ENCODE measurements around the gene SPOCK3. TPM values are rescaled to one million over a fixed set of nuclear protein-coding genes. Genes with fewer than 3 reads are reported as not detected.
"Not testable (repeated sequence)": the region's sequence is repeated elsewhere in the genome, so short reads cannot be mapped to it uniquely, and the experiment has no call there.

SPOCK3 gene
- total and polyA plus RNA-seq, 4 donors = 0.08 to 0.42 (median 0.24) TPM

GRCh38 chr4:167282171-167282864 is 48.0 kb upstream of the SPOCK3 start:
- no peaks in the 10 kb centered on the region for H3K9me3 ChIP-seq (ENCODE audit: control insufficient read depth in 4 of 4, low read length in 3 of 4)
- H3K4me1 ChIP-seq (ENCODE audit: control insufficient read depth in 4 of 4, insufficient read depth in 4 of 4, low read length in 3 of 4) = no peaks in the 10 kb centered on the region
- TF ChIP-seq GABPA (IDR thresholded peaks at IDR 0.05 in 1 of 2, conservative IDR thresholded peaks at IDR 0.05 in 1 of 2) (no peak), JUND (IDR thresholded peaks at IDR 0.05) (no peak), RXRA (IDR thresholded peaks at IDR 0.05) (no peak), CTCF (IDR thresholded peaks at IDR 0.05; ENCODE audit: low read depth, low read length, missing input control) (no peak), RAD21 (IDR thresholded peaks at IDR 0.05) (no peak), NR2F2 (IDR thresholded peaks at IDR 0.05) (no peak), FOXA2 (IDR thresholded peaks at IDR 0.05) (no peak), ZBTB33 (IDR thresholded peaks at IDR 0.05) (no peak), EGR1 (IDR thresholded peaks at IDR 0.05; ENCODE audit: low read depth in 2 of 2) (no peak), TAF1 (conservative IDR thresholded peaks at IDR 0.05) (no peak), SP1 (IDR thresholded peaks at IDR 0.05) (no peak), HNF4A (conservative IDR thresholded peaks at IDR 0.05) (no peak), YY1 (IDR thresholded peaks at IDR 0.05) (no peak)
- H3K27me3 ChIP-seq (ENCODE audit: control insufficient read depth in 4 of 4, insufficient read depth in 4 of 4, low read length in 3 of 4) = no peaks in the 10 kb centered on the region
- 93% methylated on average over 1 of the region's 1 CpG for WGBS
- no peak for DNase-seq (ENCODE audit: low spot score)
- no peaks in the 10 kb centered on the region for H3K36me3 ChIP-seq (ENCODE audit: control insufficient read depth in 4 of 4, insufficient read depth in 3 of 4, low read depth in 1 of 4, low read length in 3 of 4)
- no peak overlapping the region for H3K4me3 ChIP-seq (ENCODE audit: low read depth in 1 of 3, low read length in 3 of 3)
- H3K9ac ChIP-seq (ENCODE audit: low read depth in 1 of 2, low read length in 2 of 2) = no peak overlapping the region
- no peak overlapping the region for H3K27ac ChIP-seq (ENCODE audit: low read depth in 1 of 2, low read length in 2 of 2)

- H3K27me3 ChIP-seq (ENCODE audit: control insufficient read depth in 4 of 4, insufficient read depth in 4 of 4, low read length in 3 of 4); H3K9me3 ChIP-seq (ENCODE audit: control insufficient read depth in 4 of 4, low read length in 3 of 4); DNase-seq (ENCODE audit: low spot score); H3K27ac ChIP-seq (ENCODE audit: low read depth in 1 of 2, low read length in 2 of 2); H3K9ac ChIP-seq (ENCODE audit: low read depth in 1 of 2, low read length in 2 of 2); H3K4me3 ChIP-seq (ENCODE audit: low read depth in 1 of 3, low read length in 3 of 3); H3K36me3 ChIP-seq (ENCODE audit: control insufficient read depth in 4 of 4, insufficient read depth in 3 of 4, low read depth in 1 of 4, low read length in 3 of 4); H3K4me1 ChIP-seq (ENCODE audit: control insufficient read depth in 4 of 4, insufficient read depth in 4 of 4, low read length in 3 of 4): not testable (repeated sequence)
- 88% methylated on average over 13 of the region's 13 CpGs for WGBS
These were observed 47.3 kb upstream of the SPOCK3 start for GRCh38 chr4:167281545-167281944.

GRCh38 chr4:167274351-167274750 is 40.1 kb upstream of the SPOCK3 start:
- H3K4me3 ChIP-seq (ENCODE audit: low read depth in 1 of 3, low read length in 3 of 3) = no peak overlapping the region
- peaks cover 0 to 5% (median 1%) of the 10 kb centered on the region in 4 donors for H3K27me3 ChIP-seq (ENCODE audit: control insufficient read depth in 4 of 4, insufficient read depth in 4 of 4, low read length in 3 of 4)
- no peak overlapping the region for H3K27ac ChIP-seq (ENCODE audit: low read depth in 1 of 2, low read length in 2 of 2)
- H3K36me3 ChIP-seq (ENCODE audit: control insufficient read depth in 4 of 4, insufficient read depth in 3 of 4, low read depth in 1 of 4, low read length in 3 of 4) = no peaks in the 10 kb centered on the region
- DNase-seq (ENCODE audit: low spot score) = no peak
- H3K9me3 ChIP-seq (ENCODE audit: control insufficient read depth in 4 of 4, low read length in 3 of 4) = peaks cover 0 to 2% (median 0%) of the 10 kb centered on the region in 4 donors
- H3K4me1 ChIP-seq (ENCODE audit: control insufficient read depth in 4 of 4, insufficient read depth in 4 of 4, low read length in 3 of 4) = no peaks in the 10 kb centered on the region
- 80% methylated on average over 1 of the region's 1 CpG for WGBS
- H3K9ac ChIP-seq (ENCODE audit: low read depth in 1 of 2, low read length in 2 of 2) = no peak overlapping the region
- TF ChIP-seq REST (IDR thresholded peaks at IDR 0.05) (no peak), ZBTB33 (IDR thresholded peaks at IDR 0.05) (no peak), FOXA1 (IDR thresholded peaks at IDR 0.05) (no peak), RAD21 (IDR thresholded peaks at IDR 0.05) (no peak), JUND (IDR thresholded peaks at IDR 0.05) (no peak), TAF1 (conservative IDR thresholded peaks at IDR 0.05) (no peak), ATF3 (IDR thresholded peaks at IDR 0.05) (no peak), FOXA2 (IDR thresholded peaks at IDR 0.05) (no peak), RXRA (IDR thresholded peaks at IDR 0.05) (no peak), MAX (IDR thresholded peaks at IDR 0.05) (no peak), YY1 (IDR thresholded peaks at IDR 0.05) (no peak), GABPA (IDR thresholded peaks at IDR 0.05 in 1 of 2, conservative IDR thresholded peaks at IDR 0.05 in 1 of 2) (no peak), HNF4G (IDR thresholded peaks at IDR 0.05) (no peak), NR2F2 (IDR thresholded peaks at IDR 0.05) (no peak)

Data from liver (tissue), 9 donors.